ENCODE data around the gene RASSF4.

The RASSF4 gene

DNA sequence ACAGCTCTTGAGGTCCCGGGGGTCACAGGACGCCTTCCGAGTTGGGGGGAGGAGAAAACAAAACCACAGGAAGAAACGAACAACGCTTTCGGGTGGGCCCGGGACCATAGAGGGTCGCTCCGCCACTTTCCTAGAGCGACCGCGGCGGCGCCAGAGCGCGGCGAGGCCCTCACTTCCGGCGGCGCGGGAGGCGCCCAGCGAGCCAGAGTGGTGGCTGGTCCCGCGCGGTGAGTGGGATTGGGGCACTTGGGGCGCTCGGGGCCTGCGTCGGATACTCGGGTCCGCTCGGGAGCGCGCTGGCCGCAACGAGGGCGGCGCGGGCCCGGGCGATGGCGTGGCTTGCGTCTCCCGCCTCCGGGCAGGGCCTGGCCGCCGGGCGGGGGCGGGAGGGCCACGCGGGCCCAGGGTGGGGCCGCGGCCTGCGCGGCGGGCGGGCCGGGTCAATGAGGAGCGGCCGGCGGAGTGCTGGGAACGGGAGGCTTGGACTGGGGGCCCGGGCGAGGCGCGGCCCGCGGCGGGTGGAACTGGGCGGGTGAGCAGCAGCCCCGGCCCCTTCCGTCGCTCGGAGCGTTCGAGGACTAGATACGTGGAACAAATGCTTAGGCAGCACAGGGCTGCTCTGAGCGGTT lies 41.3 kb downstream of the RASSF4 start, which contains the start of gene ZNF22:
ZNF22 (plus strand) TSS at position 172 of the 629 bp plus-strand sequence. CDS start 2,446 bp downstream, outside the sequence.
- TF ChIP-seq CTCF (conservative IDR thresholded peaks at IDR 0.05) (no peak), ZFX (IDR thresholded peaks at IDR 0.05) (peak; percentile 81)
- peak within 1 kb of the TSS; percentile 82 for H3K27ac ChIP-seq

DNA sequence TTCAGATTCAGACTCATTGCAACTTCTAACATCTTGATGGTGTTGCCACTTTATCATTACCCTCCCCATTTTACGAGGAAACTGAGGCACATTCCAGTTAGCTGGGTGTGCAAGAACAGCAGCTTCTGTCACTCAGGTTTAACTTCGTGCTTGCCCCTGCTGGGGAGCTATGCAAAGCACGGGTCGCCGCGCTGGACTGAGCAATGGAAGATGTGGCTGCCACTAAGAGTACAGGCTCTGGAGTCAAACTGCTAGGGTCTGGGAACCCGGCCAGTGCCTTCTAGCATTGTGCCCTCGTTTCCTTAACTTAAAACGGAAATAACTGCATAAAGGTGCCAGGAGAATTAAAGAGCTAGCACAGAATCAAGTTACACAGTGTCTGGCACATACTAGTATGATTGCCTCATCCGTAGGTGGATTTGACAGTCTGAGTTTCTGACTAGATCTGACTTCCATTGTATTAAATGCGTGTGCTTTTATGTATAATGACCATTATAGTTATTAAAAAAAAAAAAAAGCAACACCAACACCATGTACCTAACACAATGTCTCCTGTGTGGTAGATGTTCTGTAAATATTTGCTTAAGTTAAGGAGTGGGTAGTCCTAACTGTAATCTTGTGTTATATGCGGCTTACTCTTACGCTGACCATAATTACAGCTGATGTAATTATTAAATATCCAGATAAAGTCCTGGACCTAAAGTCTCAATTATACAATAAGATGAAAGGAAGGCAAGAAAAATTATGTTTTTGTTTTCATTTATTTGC lies 42.0 kb downstream of the RASSF4 start:
- TF ChIP-seq CTCF (conservative IDR thresholded peaks at IDR 0.05): no peak; the same call in 1 of the 2 replicates
- no peak for TF ChIP-seq ZFX (IDR thresholded peaks at IDR 0.05)
- H3K27ac ChIP-seq: peak overlapping the region; percentile 82

DNA sequence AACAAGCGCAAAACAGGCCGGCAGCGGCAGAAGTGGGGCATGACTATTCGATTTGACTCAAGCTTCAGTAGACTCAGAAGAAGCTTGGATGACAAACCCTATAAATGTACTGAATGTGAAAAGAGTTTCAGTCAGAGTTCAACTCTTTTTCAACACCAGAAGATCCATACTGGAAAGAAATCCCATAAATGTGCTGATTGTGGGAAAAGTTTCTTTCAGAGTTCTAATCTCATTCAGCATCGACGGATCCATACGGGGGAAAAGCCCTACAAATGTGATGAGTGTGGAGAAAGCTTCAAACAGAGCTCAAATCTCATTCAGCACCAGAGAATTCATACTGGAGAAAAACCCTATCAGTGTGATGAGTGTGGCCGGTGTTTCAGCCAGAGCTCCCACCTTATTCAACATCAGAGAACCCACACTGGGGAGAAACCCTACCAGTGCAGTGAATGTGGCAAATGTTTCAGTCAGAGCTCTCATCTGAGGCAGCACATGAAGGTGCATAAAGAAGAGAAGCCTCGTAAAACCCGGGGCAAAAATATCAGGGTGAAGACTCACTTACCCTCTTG lies 43.9 kb downstream of the RASSF4 start:
- H3K27ac ChIP-seq: no peak overlapping the region
- TF ChIP-seq CTCF (conservative IDR thresholded peaks at IDR 0.05) (no peak), ZFX (IDR thresholded peaks at IDR 0.05) (no peak)

DNA sequence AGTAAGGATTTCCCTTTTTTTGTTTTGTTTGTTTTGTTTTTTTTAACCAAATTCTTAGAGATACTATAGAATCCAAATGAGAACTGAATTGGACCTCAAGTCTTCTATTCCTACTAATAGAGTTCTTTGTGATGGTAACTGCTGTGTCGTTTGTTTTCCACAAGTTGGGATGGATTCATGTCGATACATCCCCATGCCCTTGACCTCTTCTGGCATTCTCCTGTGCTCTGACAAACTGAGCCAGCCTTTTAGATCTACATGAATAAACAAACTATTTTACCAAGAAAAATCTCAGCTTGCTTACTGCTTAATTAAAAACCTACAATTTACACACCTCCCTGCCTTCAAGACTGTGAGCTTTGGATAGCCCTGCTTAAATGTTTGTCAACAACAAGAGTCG lies 45.1 kb downstream of the RASSF4 start:
- TF ChIP-seq ZFX (IDR thresholded peaks at IDR 0.05) (no peak), CTCF (conservative IDR thresholded peaks at IDR 0.05) (no peak)
- no peak overlapping the region for H3K27ac ChIP-seq

DNA sequence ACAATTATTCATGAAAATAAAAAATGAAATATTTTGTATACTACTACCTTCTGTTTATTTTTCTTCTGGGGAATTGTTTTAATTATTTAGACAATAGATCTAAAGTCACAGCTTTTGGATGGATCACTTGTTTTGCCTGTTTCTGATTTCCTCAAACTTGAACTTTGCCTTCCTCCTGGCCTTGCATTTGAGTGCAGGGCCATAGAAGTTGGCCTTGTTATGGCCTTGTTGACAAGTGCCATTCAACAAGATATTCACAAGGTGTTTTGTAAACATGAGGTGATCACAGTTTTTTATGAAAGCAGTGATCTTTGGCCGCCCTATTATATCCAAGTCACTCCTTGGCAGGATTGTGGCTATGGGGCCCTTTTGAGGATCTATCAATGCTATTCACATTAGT lies 45.7 kb downstream of the RASSF4 start:
- H3K27ac ChIP-seq: no peak overlapping the region
- no peak for TF ChIP-seq CTCF (conservative IDR thresholded peaks at IDR 0.05)
- no peak for TF ChIP-seq ZFX (IDR thresholded peaks at IDR 0.05)

DNA sequence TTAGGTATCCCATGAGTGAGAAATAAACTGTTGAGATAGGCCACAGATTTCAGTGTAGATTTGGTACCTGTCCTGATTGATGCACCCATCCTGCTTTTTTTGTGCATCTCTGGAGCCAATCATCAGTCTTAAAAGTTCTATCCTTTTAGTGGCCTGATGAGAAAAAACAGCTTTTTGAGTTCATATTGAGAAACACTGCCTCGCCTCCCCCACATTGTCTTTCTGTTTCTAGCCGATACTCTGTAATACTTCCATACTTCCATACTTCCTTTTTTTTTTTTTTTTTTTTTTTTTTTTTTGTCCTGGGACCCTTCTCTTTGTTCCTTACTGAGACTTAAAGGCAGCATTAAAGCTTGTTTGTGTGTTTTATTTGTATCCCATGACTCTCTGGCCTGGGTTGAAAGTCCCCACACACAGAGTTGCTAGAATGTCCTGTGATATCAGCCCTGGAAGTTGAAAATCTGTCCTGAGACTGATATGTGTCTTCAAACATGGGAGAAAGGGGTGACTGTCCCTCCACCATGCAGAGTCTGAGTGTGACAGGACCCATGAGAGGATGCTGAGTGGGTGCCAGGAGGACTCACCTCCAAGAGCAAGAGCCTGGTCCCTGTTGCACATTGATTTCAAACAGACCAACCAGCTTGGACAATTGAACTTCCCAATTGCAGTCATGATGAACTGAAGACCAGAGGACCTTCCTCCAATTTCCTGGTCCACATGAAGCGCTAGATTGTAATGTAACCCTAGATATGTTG lies 46.9 kb downstream of the RASSF4 start:
- H3K27ac ChIP-seq: no peak overlapping the region

More for the DNA sequence above, 46.9 kb downstream of the RASSF4 start:
- no peak for TF ChIP-seq CTCF (conservative IDR thresholded peaks at IDR 0.05)
- no peak for TF ChIP-seq ZFX (IDR thresholded peaks at IDR 0.05)

Measured in C4-2B (cell line).